Mesendoderm (in vitro differentiated cells): ENCODE data around the gene C19orf73.
A peak's percentile ranks its signal among the peaks of the same experiment; 100 is the strongest.

Source experiments
- DNase-seq: peaks from one replicate; pipeline ENCODE4 v3.0.0; 2013
- H2AK5ac ChIP-seq: 2 replicates; pipeline ENCODE4 v1.6.1; 2013; ENCODE audit warnings: low read length, inconsistent platforms
- H2BK120ac ChIP-seq: 2 replicates; pipeline ENCODE4 v1.6.1; 2013; ENCODE audit warnings: low read depth, mild to moderate bottlenecking, low read length, moderate library complexity, mixed read lengths
- H2BK15ac ChIP-seq: replicated peaks from 2 replicates; pipeline ENCODE4 v1.6.1; 2013; ENCODE audit warnings: low read depth, mild to moderate bottlenecking, moderate library complexity
- H2BK5ac ChIP-seq: 2 replicates; pipeline ENCODE4 v1.6.1; 2013; ENCODE audit warnings: low read length, inconsistent platforms
- H3K18ac ChIP-seq: 2 replicates; pipeline ENCODE4 v1.6.1; 2013; ENCODE audit warnings: mild to moderate bottlenecking, low read length, mixed read lengths
- H3K23ac ChIP-seq: one replicate; pipeline ENCODE4 v1.6.1; 2013; ENCODE audit warnings: low read length
- H3K27ac ChIP-seq: 2 replicates; pipeline ENCODE4 v1.5.1; 2013; ENCODE audit warnings: low read depth, mild to moderate bottlenecking, inconsistent platforms, low read length, moderate library complexity
- H3K27me3 ChIP-seq: 2 replicates; pipeline ENCODE4 v1.6.1; 2013; ENCODE audit warnings: low read length, control low read depth, mild to moderate bottlenecking, inconsistent platforms; ENCODE audit not compliant: insufficient read depth, poor library complexity
- H3K36me3 ChIP-seq: 2 replicates; pipeline ENCODE4 v1.6.1; 2013; ENCODE audit warnings: low read length, inconsistent platforms; ENCODE audit not compliant: control insufficient read depth, insufficient read depth
- H3K4ac ChIP-seq: one replicate; pipeline ENCODE4 v1.6.1; 2013; ENCODE audit warnings: low read depth, mild to moderate bottlenecking, low read length, moderate library complexity
- H3K4me1 ChIP-seq: 2 replicates; pipeline ENCODE4 v1.6.1; 2013; ENCODE audit warnings: low read depth, low read length, inconsistent platforms; ENCODE audit not compliant: control insufficient read depth
- H3K4me2 ChIP-seq: 2 replicates; pipeline ENCODE4 v1.6.1; 2013; ENCODE audit warnings: low read length
- H3K4me3 ChIP-seq: 2 replicates; pipeline ENCODE4 v1.5.1; 2013; ENCODE audit warnings: mild to moderate bottlenecking, low read length
- H3K56ac ChIP-seq: one replicate; pipeline ENCODE4 v1.6.1; 2013; ENCODE audit warnings: low read length
- H3K79me1 ChIP-seq: 2 replicates; pipeline ENCODE4 v1.6.1; 2013; ENCODE audit warnings: low read length, inconsistent platforms
- H3K79me2 ChIP-seq: 2 replicates; pipeline ENCODE4 v1.6.1; 2013; ENCODE audit warnings: mild to moderate bottlenecking, low read length; ENCODE audit not compliant: control insufficient read depth, insufficient read depth
- H3K9ac ChIP-seq: 2 replicates; pipeline ENCODE4 v1.6.1; 2013; ENCODE audit warnings: low read length, inconsistent platforms
- H4K5ac ChIP-seq: one replicate; pipeline ENCODE4 v1.6.1; 2013; ENCODE audit warnings: low read length
- H4K8ac ChIP-seq: one replicate; pipeline ENCODE4 v1.6.1; 2013; ENCODE audit warnings: low read depth, mild to moderate bottlenecking, control low read depth, low read length, moderate library complexity
- WGBS: extraction: QIAGEN DNeasy Blood & Tissue Kit; methylation state at CpG from one replicate; pipeline ENCODE4 v1.1.7; 2013; ENCODE audit warnings: low lambda C conversion rate, missing lambda C conversion rate; ENCODE audit not compliant: insufficient coverage; ENCODE audit errors: extremely low coverage; 5-methylcytosine and 5-hydroxymethylcytosine counted together

The C19orf73 gene

DNA sequence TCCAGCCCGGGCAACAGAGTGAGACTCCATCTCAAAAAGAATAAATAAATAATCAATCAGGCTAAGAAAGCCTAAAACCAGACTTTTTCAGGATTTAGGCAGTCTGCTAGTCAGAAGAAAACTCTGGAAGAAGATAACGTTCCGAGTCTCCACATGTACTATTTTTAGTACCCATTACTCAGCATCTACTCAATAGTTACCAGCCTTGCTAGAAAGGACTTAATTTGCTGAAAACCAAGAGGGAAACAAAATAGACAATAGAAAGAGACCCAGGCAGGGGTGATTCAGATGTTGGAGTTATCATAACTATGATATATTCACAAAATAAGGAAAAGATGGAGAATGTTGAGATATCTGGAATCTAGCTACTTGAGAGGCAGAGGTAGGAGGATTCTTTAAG lies 8.4 kb downstream of the C19orf73 start:
- no CpG with 5 or more reads among the region's 3 CpGs for WGBS
- H3K23ac ChIP-seq: no peak overlapping the region
- DNase-seq: no peak

DNA sequence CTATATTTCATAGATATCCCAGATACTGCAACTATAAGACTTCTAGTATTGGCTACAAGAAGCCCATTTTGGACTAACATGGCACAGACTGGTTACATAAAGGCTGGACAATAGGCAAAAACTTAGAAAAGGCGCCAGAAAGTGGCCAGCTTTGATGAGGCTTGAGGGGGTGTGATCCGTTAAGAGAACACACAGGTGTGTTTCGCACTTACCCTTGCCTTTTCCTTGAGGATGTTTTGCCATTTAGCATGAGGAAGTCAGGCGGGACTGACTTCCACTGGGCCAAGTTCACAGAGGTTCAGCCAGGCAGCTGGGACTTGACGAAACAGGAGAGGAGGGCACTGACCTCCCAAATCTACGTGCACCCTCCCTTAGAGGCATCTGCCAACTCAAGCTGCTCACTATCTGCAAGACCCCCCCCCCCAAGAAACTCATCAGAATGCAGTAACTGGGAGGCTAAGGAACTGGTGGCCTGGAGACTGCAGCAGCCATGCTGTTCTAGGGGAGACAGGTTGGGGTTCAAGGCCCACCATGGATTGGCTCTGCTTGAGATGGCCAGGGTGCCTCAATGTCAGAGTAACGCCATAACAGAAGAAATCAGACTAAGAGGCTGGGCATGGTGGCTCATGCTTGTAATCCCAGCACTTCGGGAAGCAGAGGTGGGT lies 9.2 kb downstream of the C19orf73 start:
- Histone ChIP-seq H3K27ac (no peak overlapping the region), H3K4ac (no peak overlapping the region), H3K56ac (no peak overlapping the region), H3K79me1 (no peaks in the 10 kb centered on the region), H3K79me2 (no peaks in the 10 kb centered on the region), H2BK120ac (no peak overlapping the region), H4K5ac (no peak overlapping the region), H3K23ac (no peak overlapping the region), H3K4me2 (no peak overlapping the region), H2AK5ac (no peak overlapping the region), H3K27me3 (no peaks in the 10 kb centered on the region), H3K4me1 (no peaks in the 10 kb centered on the region), H4K8ac (no peak overlapping the region), H2BK5ac (no peak overlapping the region), H3K36me3 (peaks cover 15% of the 10 kb centered on the region), H3K9ac (no peak overlapping the region), H3K4me3 (no peak overlapping the region), H3K18ac (no peak overlapping the region), H2BK15ac (no peak overlapping the region)
- WGBS: no CpG with 5 or more reads among the region's 8 CpGs
- no peak for DNase-seq

More for the DNA sequence above, 8.4 kb downstream of the C19orf73 start:
- Histone ChIP-seq H3K27me3 (no peaks in the 10 kb centered on the region), H3K79me1 (no peaks in the 10 kb centered on the region), H3K4me3 (no peak overlapping the region), H3K36me3 (peaks cover 13% of the 10 kb centered on the region), H2AK5ac (no peak overlapping the region), H3K18ac (no peak overlapping the region), H3K4ac (no peak overlapping the region), H3K56ac (no peak overlapping the region), H3K4me2 (no peak overlapping the region), H3K79me2 (no peaks in the 10 kb centered on the region), H2BK120ac (no peak overlapping the region), H3K27ac (no peak overlapping the region), H4K5ac (no peak overlapping the region), H2BK15ac (no peak overlapping the region), H3K9ac (no peak overlapping the region), H4K8ac (no peak overlapping the region), H2BK5ac (no peak overlapping the region), H3K4me1 (no peaks in the 10 kb centered on the region)

DNA sequence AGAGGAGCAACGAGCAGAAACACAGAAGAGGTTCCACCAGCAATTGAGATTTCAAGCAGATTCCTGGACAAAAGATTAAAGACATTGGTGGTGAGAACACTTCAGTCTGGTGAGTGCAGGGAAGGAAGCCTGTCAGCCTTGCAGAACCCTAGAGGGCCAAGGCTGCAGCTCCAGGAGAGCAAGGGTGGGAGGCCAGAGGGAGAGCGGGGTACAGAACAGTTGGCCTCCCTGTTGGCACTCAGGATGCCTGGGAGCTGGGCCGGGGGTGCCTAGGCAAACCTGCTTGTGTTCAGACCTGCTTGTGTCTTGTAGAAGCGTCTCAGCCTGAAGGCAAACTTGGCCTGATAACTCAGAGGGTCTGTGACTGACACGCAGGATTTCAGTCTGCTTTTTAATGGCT lies 9.9 kb downstream of the C19orf73 start:
- Histone ChIP-seq H2BK120ac (no peak overlapping the region), H3K4me2 (no peak overlapping the region), H3K18ac (no peak overlapping the region), H3K4ac (no peak overlapping the region), H3K27me3 (no peaks in the 10 kb centered on the region), H3K79me1 (no peaks in the 10 kb centered on the region), H2AK5ac (no peak overlapping the region), H2BK5ac (no peak overlapping the region), H3K56ac (no peak overlapping the region), H2BK15ac (no peak overlapping the region), H3K4me3 (no peak overlapping the region), H4K8ac (no peak overlapping the region), H3K79me2 (no peaks in the 10 kb centered on the region), H3K27ac (no peak overlapping the region), H3K23ac (no peak overlapping the region), H4K5ac (no peak overlapping the region), H3K36me3 (peaks cover 21% of the 10 kb centered on the region), H3K4me1 (no peaks in the 10 kb centered on the region), H3K9ac (no peak overlapping the region)
- DNase-seq: no peak
- no CpG with 5 or more reads among the region's 5 CpGs for WGBS

DNA sequence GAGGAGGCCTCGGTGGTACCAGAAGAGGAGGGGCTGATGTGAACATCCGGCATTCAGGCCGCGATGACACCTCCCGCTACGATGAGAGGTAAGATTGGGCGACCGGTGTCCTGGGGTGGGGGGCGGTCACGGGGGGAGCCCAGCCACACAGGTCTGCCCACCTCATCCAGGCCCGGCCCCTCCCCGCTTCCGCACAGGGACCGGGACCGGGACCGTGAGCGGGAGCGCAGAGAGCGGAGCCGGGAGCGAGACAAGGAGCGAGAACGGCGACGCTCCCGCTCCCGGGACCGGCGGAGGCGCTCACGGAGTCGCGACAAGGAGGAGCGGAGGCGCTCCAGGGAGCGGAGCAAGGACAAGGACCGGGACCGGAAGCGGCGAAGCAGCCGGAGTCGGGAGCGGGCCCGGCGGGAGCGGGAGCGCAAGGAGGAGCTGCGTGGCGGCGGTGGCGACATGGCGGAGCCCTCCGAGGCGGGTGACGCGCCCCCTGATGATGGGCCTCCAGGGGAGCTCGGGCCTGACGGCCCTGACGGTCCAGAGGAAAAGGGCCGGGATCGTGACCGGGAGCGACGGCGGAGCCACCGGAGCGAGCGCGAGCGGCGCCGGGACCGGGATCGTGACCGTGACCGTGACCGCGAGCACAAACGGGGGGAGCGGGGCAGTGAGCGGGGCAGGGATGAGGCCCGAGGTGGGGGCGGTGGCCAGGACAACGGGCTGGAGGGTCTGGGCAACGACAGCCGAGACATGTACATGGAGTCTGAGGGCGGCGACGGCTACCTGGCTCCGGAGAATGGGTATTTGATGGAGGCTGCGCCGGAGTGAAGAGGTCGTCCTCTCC lies 11.1 kb downstream of the C19orf73 start:
- no peak for DNase-seq
- H3K4ac ChIP-seq: no peak overlapping the region
- no CpG with 5 or more reads among the region's 93 CpGs for WGBS
- H3K18ac ChIP-seq: no peak overlapping the region
- no peak overlapping the region for H3K9ac ChIP-seq
- no peaks in the 10 kb centered on the region for H3K79me2 ChIP-seq
- H2BK15ac ChIP-seq: no peak overlapping the region
- no peak overlapping the region for H2BK5ac ChIP-seq
- H3K4me3 ChIP-seq: no peak overlapping the region
- no peaks in the 10 kb centered on the region for H3K4me1 ChIP-seq
- H3K27me3 ChIP-seq: no peaks in the 10 kb centered on the region
- H3K56ac ChIP-seq: no peak overlapping the region
- H3K79me1 ChIP-seq: no peaks in the 10 kb centered on the region
- H2AK5ac ChIP-seq: no peak overlapping the region
- no peak overlapping the region for H3K4me2 ChIP-seq
- no peak overlapping the region for H2BK120ac ChIP-seq
- no peak overlapping the region for H3K27ac ChIP-seq
- H4K5ac ChIP-seq: no peak overlapping the region
- H4K8ac ChIP-seq: no peak overlapping the region
- H3K23ac ChIP-seq: no peak overlapping the region
- peaks cover 24% of the 10 kb centered on the region for H3K36me3 ChIP-seq

DNA sequence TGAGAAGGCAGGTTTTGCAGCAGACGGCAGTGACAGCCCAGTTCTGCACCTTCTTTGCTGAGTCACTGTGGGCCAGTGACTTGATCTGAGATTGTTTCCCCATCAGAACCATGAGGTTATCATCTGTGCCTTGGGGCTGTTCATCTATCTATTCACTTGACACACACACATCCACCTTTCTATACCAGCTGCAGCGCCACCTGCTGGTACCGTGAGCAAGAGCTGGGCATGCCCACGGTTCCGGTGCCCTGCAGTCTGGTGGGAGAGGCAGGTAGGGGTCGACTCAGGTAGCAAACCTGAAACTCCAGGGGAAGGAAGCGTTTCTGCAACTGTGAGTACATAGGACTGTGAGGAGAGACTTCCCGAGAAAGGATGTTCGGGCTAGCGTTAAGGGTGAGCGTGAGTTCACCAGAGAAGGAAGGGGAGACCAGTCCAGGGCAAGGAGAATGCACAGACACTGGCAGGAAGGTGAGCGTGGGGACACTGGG lies 12.3 kb downstream of the C19orf73 start:
- no peak overlapping the region for H3K9ac ChIP-seq
- H2BK120ac ChIP-seq: no peak overlapping the region
- H2BK15ac ChIP-seq: no peak overlapping the region
- no peak overlapping the region for H3K4me2 ChIP-seq
- no peaks in the 10 kb centered on the region for H3K4me1 ChIP-seq
- H3K36me3 ChIP-seq: peaks cover 28% of the 10 kb centered on the region
- H4K8ac ChIP-seq: no peak overlapping the region
- no peak overlapping the region for H3K4me3 ChIP-seq
- no peaks in the 10 kb centered on the region for H3K79me1 ChIP-seq
- H3K27ac ChIP-seq: no peak overlapping the region
- no peak overlapping the region for H2BK5ac ChIP-seq
- H3K79me2 ChIP-seq: no peaks in the 10 kb centered on the region
- H3K18ac ChIP-seq: no peak overlapping the region
- H2AK5ac ChIP-seq: no peak overlapping the region
- no peak overlapping the region for H3K23ac ChIP-seq
- peak; percentile 71 for DNase-seq
- no peak overlapping the region for H3K4ac ChIP-seq
- no peak overlapping the region for H3K56ac ChIP-seq
- WGBS: no CpG with 5 or more reads among the region's 12 CpGs
- H4K5ac ChIP-seq: no peak overlapping the region
- no peaks in the 10 kb centered on the region for H3K27me3 ChIP-seq
